Mesendoderm (in vitro differentiated cells): ENCODE measurements around the gene PRX.
"Not testable (repeated sequence)": the region's sequence is repeated elsewhere in the genome, so short reads cannot be mapped to it uniquely, and the experiment has no call there.

Source experiments
- DNase-seq: peaks from one replicate; pipeline ENCODE4 v3.0.0; 2013
- H2AK5ac ChIP-seq: 2 replicates; pipeline ENCODE4 v1.6.1; 2013; ENCODE audit warnings: low read length, inconsistent platforms
- H2BK120ac ChIP-seq: 2 replicates; pipeline ENCODE4 v1.6.1; 2013; ENCODE audit warnings: low read depth, mild to moderate bottlenecking, low read length, moderate library complexity, mixed read lengths
- H2BK15ac ChIP-seq: replicated peaks from 2 replicates; pipeline ENCODE4 v1.6.1; 2013; ENCODE audit warnings: low read depth, mild to moderate bottlenecking, moderate library complexity
- H2BK5ac ChIP-seq: 2 replicates; pipeline ENCODE4 v1.6.1; 2013; ENCODE audit warnings: low read length, inconsistent platforms
- H3K18ac ChIP-seq: 2 replicates; pipeline ENCODE4 v1.6.1; 2013; ENCODE audit warnings: mild to moderate bottlenecking, low read length, mixed read lengths
- H3K23ac ChIP-seq: one replicate; pipeline ENCODE4 v1.6.1; 2013; ENCODE audit warnings: low read length
- H3K27ac ChIP-seq: 2 replicates; pipeline ENCODE4 v1.5.1; 2013; ENCODE audit warnings: low read depth, mild to moderate bottlenecking, inconsistent platforms, low read length, moderate library complexity
- H3K27me3 ChIP-seq: 2 replicates; pipeline ENCODE4 v1.6.1; 2013; ENCODE audit warnings: low read length, control low read depth, mild to moderate bottlenecking, inconsistent platforms; ENCODE audit not compliant: insufficient read depth, poor library complexity
- H3K36me3 ChIP-seq: 2 replicates; pipeline ENCODE4 v1.6.1; 2013; ENCODE audit warnings: low read length, inconsistent platforms; ENCODE audit not compliant: control insufficient read depth, insufficient read depth
- H3K4ac ChIP-seq: one replicate; pipeline ENCODE4 v1.6.1; 2013; ENCODE audit warnings: low read depth, mild to moderate bottlenecking, low read length, moderate library complexity
- H3K4me1 ChIP-seq: 2 replicates; pipeline ENCODE4 v1.6.1; 2013; ENCODE audit warnings: low read depth, low read length, inconsistent platforms; ENCODE audit not compliant: control insufficient read depth
- H3K4me2 ChIP-seq: 2 replicates; pipeline ENCODE4 v1.6.1; 2013; ENCODE audit warnings: low read length
- H3K4me3 ChIP-seq: 2 replicates; pipeline ENCODE4 v1.5.1; 2013; ENCODE audit warnings: mild to moderate bottlenecking, low read length
- H3K56ac ChIP-seq: one replicate; pipeline ENCODE4 v1.6.1; 2013; ENCODE audit warnings: low read length
- H3K79me1 ChIP-seq: 2 replicates; pipeline ENCODE4 v1.6.1; 2013; ENCODE audit warnings: low read length, inconsistent platforms
- H3K79me2 ChIP-seq: 2 replicates; pipeline ENCODE4 v1.6.1; 2013; ENCODE audit warnings: mild to moderate bottlenecking, low read length; ENCODE audit not compliant: control insufficient read depth, insufficient read depth
- H3K9ac ChIP-seq: 2 replicates; pipeline ENCODE4 v1.6.1; 2013; ENCODE audit warnings: low read length, inconsistent platforms
- H4K5ac ChIP-seq: one replicate; pipeline ENCODE4 v1.6.1; 2013; ENCODE audit warnings: low read length
- H4K8ac ChIP-seq: one replicate; pipeline ENCODE4 v1.6.1; 2013; ENCODE audit warnings: low read depth, mild to moderate bottlenecking, control low read depth, low read length, moderate library complexity
- WGBS: extraction: QIAGEN DNeasy Blood & Tissue Kit; methylation state at CpG from one replicate; pipeline ENCODE4 v1.1.7; 2013; ENCODE audit warnings: low lambda C conversion rate, missing lambda C conversion rate; ENCODE audit not compliant: insufficient coverage; ENCODE audit errors: extremely low coverage; 5-methylcytosine and 5-hydroxymethylcytosine counted together

PRX gene

GRCh38 chr19:40408598-40408925, 4.6 kb downstream of the PRX start:
- WGBS = no CpG with 5 or more reads among the region's 8 CpGs
- not testable (repeated sequence) for H3K23ac ChIP-seq

GRCh38 chr19:40407714-40408597, 5.2 kb downstream of the PRX start:
- Histone ChIP-seq H3K23ac (no peak overlapping the region), H2AK5ac (no peak overlapping the region), H3K27ac (no peak overlapping the region), H3K79me2 (no peaks in the 10 kb centered on the region), H2BK5ac (no peak overlapping the region), H2BK120ac (no peak overlapping the region), H4K5ac (no peak overlapping the region), H3K4me3 (no peak overlapping the region), H3K36me3 (no peaks in the 10 kb centered on the region), H4K8ac (no peak overlapping the region), H3K79me1 (no peaks in the 10 kb centered on the region), H3K9ac (no peak overlapping the region), H3K27me3 (no peaks in the 10 kb centered on the region), H3K18ac (no peak overlapping the region), H3K4me2 (no peak overlapping the region), H2BK15ac (no peak overlapping the region), H3K4ac (no peak overlapping the region), H3K4me1 (no peaks in the 10 kb centered on the region), H3K56ac (no peak overlapping the region)
- WGBS = no CpG with 5 or more reads among the region's 22 CpGs
- DNase-seq = no peak

More at GRCh38 chr19:40408598-40408925, 4.6 kb downstream of the PRX start:
- H3K79me1 ChIP-seq, H3K27me3 ChIP-seq, DNase-seq, H3K4me3 ChIP-seq, H3K4ac ChIP-seq, H3K4me1 ChIP-seq, H3K4me2 ChIP-seq, H3K18ac ChIP-seq, H2BK5ac ChIP-seq, H4K5ac ChIP-seq, H4K8ac ChIP-seq, H3K79me2 ChIP-seq, H3K9ac ChIP-seq, H2BK120ac ChIP-seq, H2AK5ac ChIP-seq, H3K36me3 ChIP-seq, H2BK15ac ChIP-seq, H3K56ac ChIP-seq, H3K27ac ChIP-seq: not testable (repeated sequence)

- H3K4me2 ChIP-seq = peak overlapping the region; percentile 91
- H2AK5ac ChIP-seq = no peak overlapping the region
- no peaks in the 10 kb centered on the region for H3K36me3 ChIP-seq
- no peak overlapping the region for H2BK15ac ChIP-seq
- H3K18ac ChIP-seq = peak overlapping the region; percentile 82
- peak overlapping the region; percentile 89 for H3K56ac ChIP-seq
- H4K8ac ChIP-seq = no peak overlapping the region
- peak overlapping the region; percentile 54 for H3K4me3 ChIP-seq
- no peaks in the 10 kb centered on the region for H3K79me2 ChIP-seq
- no peak overlapping the region for H2BK120ac ChIP-seq
- H3K79me1 ChIP-seq = no peaks in the 10 kb centered on the region
- no peak overlapping the region for H2BK5ac ChIP-seq
- peak overlapping the region; percentile 62 for H3K4ac ChIP-seq
- peak overlapping the region; percentile 83 for H3K9ac ChIP-seq
- no CpG with 5 or more reads among the region's 41 CpGs for WGBS
- H3K23ac ChIP-seq = no peak overlapping the region
- no peak overlapping the region for H4K5ac ChIP-seq
- peak overlapping the region; percentile 58 for H3K27ac ChIP-seq
- H3K4me1 ChIP-seq = no peaks in the 10 kb centered on the region
- DNase-seq = peak; percentile 97
- no peaks in the 10 kb centered on the region for H3K27me3 ChIP-seq
These were observed 9.8 kb downstream of the PRX start for GRCh38 chr19:40403262-40403984.

DNA sequence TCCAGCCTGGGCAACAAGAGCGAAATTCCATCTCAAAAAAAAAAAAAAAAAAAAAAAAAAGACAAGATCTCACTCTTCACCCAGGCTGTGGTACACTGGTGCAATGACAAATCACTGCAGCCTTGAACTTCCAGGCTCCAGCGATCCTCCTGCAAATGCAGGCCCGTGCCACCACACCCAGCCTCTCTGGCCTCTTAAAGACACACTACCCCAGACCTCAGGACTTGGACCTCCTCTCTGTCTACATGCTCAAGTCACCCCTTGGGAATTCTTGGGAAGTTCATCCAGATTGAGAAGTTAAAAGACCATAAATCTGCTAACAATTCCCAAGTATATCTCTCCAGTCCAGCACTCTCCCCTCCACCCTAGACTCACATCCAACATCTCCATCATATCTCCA, 12.6 kb downstream of the PRX start:
- Histone ChIP-seq H3K23ac (no peak overlapping the region), H3K9ac (no peak overlapping the region), H3K27me3 (no peaks in the 10 kb centered on the region), H3K4ac (no peak overlapping the region), H3K36me3 (no peaks in the 10 kb centered on the region), H3K4me2 (no peak overlapping the region), H2BK5ac (no peak overlapping the region), H4K5ac (no peak overlapping the region), H3K4me3 (no peak overlapping the region), H3K4me1 (no peaks in the 10 kb centered on the region), H3K56ac (no peak overlapping the region), H2BK120ac (no peak overlapping the region), H2AK5ac (no peak overlapping the region), H3K18ac (no peak overlapping the region), H4K8ac (no peak overlapping the region), H3K27ac (no peak overlapping the region), H2BK15ac (no peak overlapping the region), H3K79me2 (no peaks in the 10 kb centered on the region), H3K79me1 (no peaks in the 10 kb centered on the region)
- WGBS = no CpG with 5 or more reads among the region's 3 CpGs
- DNase-seq = no peak

GRCh38 chr19:40398417-40399131, 14.6 kb downstream of the PRX start:
- DNase-seq = peak; percentile 89
- Histone ChIP-seq H3K56ac (peak overlapping the region; percentile 67), H3K18ac (no peak overlapping the region), H3K23ac (no peak overlapping the region), H4K8ac (no peak overlapping the region), H3K79me1 (no peaks in the 10 kb centered on the region), H3K27me3 (no peaks in the 10 kb centered on the region), H3K79me2 (no peaks in the 10 kb centered on the region), H2AK5ac (no peak overlapping the region), H2BK120ac (no peak overlapping the region), H4K5ac (no peak overlapping the region), H3K4me2 (peak overlapping the region; percentile 11), H3K27ac (no peak overlapping the region), H2BK15ac (no peak overlapping the region), H2BK5ac (no peak overlapping the region), H3K36me3 (no peaks in the 10 kb centered on the region), H3K4me1 (no peaks in the 10 kb centered on the region), H3K4me3 (no peak overlapping the region), H3K4ac (no peak overlapping the region), H3K9ac (no peak overlapping the region)
- no CpG with 5 or more reads among the region's 49 CpGs for WGBS
